ENCODE measurements around the gene ZNF804B. TPM values are rescaled to one million over a fixed set of nuclear protein-coding genes. Genes with fewer than 3 reads are reported as not detected.

The ZNF804B gene
- total and polyA plus RNA-seq, 7 donors, result 0.01 to 0.41 (median 0.32) TPM; not detected in 3

DNA sequence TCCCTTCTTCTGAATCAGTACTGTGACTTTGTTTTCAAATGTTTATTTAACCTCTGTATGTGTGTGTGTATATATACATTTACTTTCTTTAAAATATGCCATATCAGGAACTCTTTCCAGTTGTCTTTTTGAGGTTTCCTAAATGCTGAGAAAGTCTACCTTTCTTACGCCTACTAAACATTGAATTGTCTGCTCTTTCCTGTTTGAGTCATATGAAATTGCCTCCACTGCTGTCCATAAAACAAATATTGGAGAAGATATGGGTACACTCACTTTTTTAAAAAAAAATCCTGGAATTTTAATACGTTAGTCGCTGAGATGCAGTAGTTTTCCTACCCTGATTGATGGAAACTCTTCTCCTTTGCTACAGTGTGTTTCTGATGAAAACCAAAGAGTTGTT lies 334.8 kb downstream of the ZNF804B start:
- WGBS, 2 donors, result 81 to 90% methylated on average over 3 of the region's 3 CpGs
- H3K36me3 ChIP-seq, result no peaks in the 10 kb centered on the region
- H3K27me3 ChIP-seq, result no peaks in the 10 kb centered on the region
- no peaks in the 10 kb centered on the region for H3K9me3 ChIP-seq
- intact Hi-C loops (cut with DNase I), result no loop called here
- no peaks in the 10 kb centered on the region for H3K4me1 ChIP-seq
- TF ChIP-seq EP300 (IDR thresholded peaks at IDR 0.05) (no peak), POLR2AphosphoS5 (IDR thresholded peaks at IDR 0.05) (no peak), POLR2A (IDR thresholded peaks at IDR 0.05) (no peak)
- TF ChIP-seq, protein P1, sequence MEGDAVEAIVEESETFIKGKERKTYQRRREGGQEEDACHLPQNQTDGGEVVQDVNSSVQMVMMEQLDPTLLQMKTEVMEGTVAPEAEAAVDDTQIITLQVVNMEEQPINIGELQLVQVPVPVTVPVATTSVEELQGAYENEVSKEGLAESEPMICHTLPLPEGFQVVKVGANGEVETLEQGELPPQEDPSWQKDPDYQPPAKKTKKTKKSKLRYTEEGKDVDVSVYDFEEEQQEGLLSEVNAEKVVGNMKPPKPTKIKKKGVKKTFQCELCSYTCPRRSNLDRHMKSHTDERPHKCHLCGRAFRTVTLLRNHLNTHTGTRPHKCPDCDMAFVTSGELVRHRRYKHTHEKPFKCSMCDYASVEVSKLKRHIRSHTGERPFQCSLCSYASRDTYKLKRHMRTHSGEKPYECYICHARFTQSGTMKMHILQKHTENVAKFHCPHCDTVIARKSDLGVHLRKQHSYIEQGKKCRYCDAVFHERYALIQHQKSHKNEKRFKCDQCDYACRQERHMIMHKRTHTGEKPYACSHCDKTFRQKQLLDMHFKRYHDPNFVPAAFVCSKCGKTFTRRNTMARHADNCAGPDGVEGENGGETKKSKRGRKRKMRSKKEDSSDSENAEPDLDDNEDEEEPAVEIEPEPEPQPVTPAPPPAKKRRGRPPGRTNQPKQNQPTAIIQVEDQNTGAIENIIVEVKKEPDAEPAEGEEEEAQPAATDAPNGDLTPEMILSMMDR (IDR thresholded peaks at IDR 0.05), result no peak
- no peak overlapping the region for H3K27ac ChIP-seq
- no peak for DNase-seq
- no peak overlapping the region for H3K4me3 ChIP-seq

DNA sequence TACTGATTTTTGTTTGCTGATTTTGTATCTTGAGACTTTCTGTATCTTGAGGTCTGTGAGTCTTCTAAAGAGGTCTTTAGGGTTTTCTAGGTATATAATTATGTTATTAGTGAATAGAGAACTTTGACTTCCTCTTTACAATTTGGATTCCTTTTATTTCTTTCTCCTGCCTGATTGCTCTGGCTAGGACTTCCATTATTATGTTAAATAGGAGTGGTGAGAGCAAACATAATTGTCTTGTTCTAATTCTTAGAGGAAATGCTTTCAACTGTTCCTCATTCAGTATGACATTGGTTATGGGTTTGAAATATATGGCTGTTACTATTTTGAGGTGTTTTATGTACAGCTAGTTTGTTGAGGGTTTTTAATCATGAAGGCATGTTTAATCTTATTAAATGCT lies 344.1 kb downstream of the ZNF804B start:
- intact Hi-C loops (cut with DNase I), result no loop called here
- no peaks in the 10 kb centered on the region for H3K9me3 ChIP-seq
- no peak for DNase-seq
- no peak overlapping the region for H3K4me3 ChIP-seq
- H3K36me3 ChIP-seq, result no peaks in the 10 kb centered on the region
- no peak for TF ChIP-seq POLR2A (IDR thresholded peaks at IDR 0.05)
- TF ChIP-seq, protein P1 (IDR thresholded peaks at IDR 0.05), result no peak
- no peak for TF ChIP-seq POLR2AphosphoS5 (IDR thresholded peaks at IDR 0.05)
- TF ChIP-seq EP300 (IDR thresholded peaks at IDR 0.05), result no peak
- H3K4me1 ChIP-seq, result no peaks in the 10 kb centered on the region
- H3K27ac ChIP-seq, result no peak overlapping the region
- no peaks in the 10 kb centered on the region for H3K27me3 ChIP-seq

DNA sequence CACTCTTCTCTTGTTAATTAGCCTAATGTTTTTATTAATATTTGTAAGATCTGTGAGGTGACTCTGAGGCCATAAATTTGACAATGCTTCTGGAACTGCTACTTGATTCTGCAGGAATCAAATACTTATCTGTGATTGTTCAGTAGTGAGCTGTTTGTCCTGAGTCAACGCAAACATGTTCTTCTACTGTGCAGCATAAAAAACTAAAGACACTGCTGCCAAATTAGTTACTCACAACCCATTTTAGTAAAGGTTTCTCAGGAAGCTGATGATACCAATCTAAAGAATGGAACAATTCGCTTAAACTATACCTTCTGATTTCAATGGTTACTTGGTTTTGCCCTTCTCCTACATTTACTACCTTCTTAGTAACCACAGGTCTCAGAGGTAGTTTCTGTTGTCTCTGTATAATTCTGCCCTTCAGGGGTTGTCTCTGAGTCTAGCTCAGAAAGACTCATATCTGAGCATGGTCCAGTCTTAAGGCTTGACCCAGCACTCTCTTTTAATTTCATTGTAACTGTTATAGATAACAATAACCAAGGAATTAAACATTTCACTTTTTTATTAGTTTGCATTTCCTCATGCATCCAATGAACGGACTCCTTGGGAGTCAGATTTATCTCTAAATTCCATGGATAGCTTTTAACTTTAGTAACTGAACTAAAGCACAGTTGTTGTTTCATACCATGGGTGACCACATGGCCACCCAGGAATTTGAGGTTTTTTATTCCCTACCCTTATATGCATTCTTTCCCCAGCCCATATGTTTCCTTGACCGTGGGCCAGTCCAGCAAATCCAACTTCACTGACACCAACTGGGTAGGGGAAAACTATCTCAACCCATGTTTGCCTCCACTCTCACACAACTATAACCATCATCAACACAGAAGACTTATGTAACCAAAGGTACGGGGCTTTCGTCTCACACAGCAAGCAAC lies 345.5 kb downstream of the ZNF804B start:
- no peak overlapping the region for H3K27ac ChIP-seq
- no peaks in the 10 kb centered on the region for H3K27me3 ChIP-seq
- TF ChIP-seq, protein P1 (IDR thresholded peaks at IDR 0.05), result no peak
- TF ChIP-seq POLR2A (IDR thresholded peaks at IDR 0.05) (no peak), POLR2AphosphoS5 (IDR thresholded peaks at IDR 0.05) (no peak), EP300 (IDR thresholded peaks at IDR 0.05) (no peak)
- no peak overlapping the region for H3K4me3 ChIP-seq
- intact Hi-C loops (cut with DNase I), result no loop called here
- H3K4me1 ChIP-seq, result peaks cover 0 to 9% (median 0%) of the 10 kb centered on the region in 4 donors
- WGBS, 2 donors, result 86 to 89% methylated on average over 6 of the region's 6 CpGs
- DNase-seq, result no peak
- H3K9me3 ChIP-seq, result no peaks in the 10 kb centered on the region
- H3K36me3 ChIP-seq, result no peaks in the 10 kb centered on the region

DNA sequence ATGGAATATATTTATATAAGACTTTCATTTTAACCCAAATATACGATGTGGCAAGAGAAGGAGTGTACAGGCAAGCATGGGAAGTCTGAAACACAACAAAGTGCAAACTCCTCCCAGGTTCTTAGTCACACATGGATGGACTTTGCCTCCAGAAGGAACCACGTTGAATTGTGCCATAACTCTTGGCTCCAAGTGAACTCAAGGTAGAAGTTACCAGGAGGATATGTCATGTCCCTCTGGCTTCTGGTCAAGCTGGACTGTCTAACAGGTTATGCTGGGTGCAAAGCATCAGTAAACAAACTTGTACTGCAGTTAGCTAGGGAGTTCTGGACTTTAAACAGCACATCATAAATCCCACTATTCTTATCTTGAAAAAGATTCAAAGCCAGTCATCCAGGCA lies 364.4 kb downstream of the ZNF804B start:
- 23 to 56% methylated on average over 2 of the region's 2 CpGs for WGBS, 2 donors
- H3K27ac ChIP-seq, result no peak overlapping the region

More for the DNA sequence above, 364.4 kb downstream of the ZNF804B start:
- no peak for DNase-seq
- Histone ChIP-seq H3K9me3 (no peaks in the 10 kb centered on the region), H3K4me3 (no peak overlapping the region), H3K4me1 (no peaks in the 10 kb centered on the region), H3K27me3 (no peaks in the 10 kb centered on the region), H3K36me3 (no peaks in the 10 kb centered on the region)
- intact Hi-C loops (cut with DNase I), result no loop called here
- TF ChIP-seq POLR2AphosphoS5 (IDR thresholded peaks at IDR 0.05), result no peak
- no peak for TF ChIP-seq EP300 (IDR thresholded peaks at IDR 0.05)
- TF ChIP-seq, protein P1 (IDR thresholded peaks at IDR 0.05), result no peak
- TF ChIP-seq POLR2A (IDR thresholded peaks at IDR 0.05), result no peak

Measured in sigmoid colon (tissue), 7 donors.